ENCODE data around the gene FIGN. TPM values are rescaled to one million over a fixed set of nuclear protein-coding genes. Genes with fewer than 3 reads are reported as not detected.

The FIGN gene
- total RNA-seq, 3 donors from 2014 or later, result 2.6 to 13.9 (median 5.0) TPM

- Histone ChIP-seq H3K27me3 (no peaks in the 10 kb centered on the region), H3K27ac (no peak overlapping the region), H3K4me1 (no peaks in the 10 kb centered on the region), H3K9me3 (no peaks in the 10 kb centered on the region), H3K36me3 (no peaks in the 10 kb centered on the region), H3K4me3 (no peak overlapping the region)
- TF ChIP-seq POLR2AphosphoS5 (IDR thresholded peaks at IDR 0.05), result no peak
- no peak for TF ChIP-seq POLR2A (IDR thresholded peaks at IDR 0.05)
- no peak for TF ChIP-seq CTCF (IDR thresholded peaks at IDR 0.05)
- intact Hi-C loops (cut with DNase I; ENCODE audit: low total_unique reads), result loop anchor here (2.0 kb wide), 1 partner anchor 35 kb away; no protein-coding TSS in a partner anchor
- DNase-seq (ENCODE audit: low spot score in 2 of 2), result no peak
These were observed 162.2 kb downstream of the FIGN start for GRCh38 chr2:163573652-163574051.

GRCh38 chr2:163572850-163573249 is 163.0 kb downstream of the FIGN start:
- intact Hi-C loops (cut with DNase I; ENCODE audit: low total_unique reads), result loop anchor here (2.0 kb wide), 1 partner anchor 36 kb away; no protein-coding TSS in a partner anchor
- Histone ChIP-seq H3K4me1 (no peaks in the 10 kb centered on the region), H3K27me3 (no peaks in the 10 kb centered on the region), H3K9me3 (no peaks in the 10 kb centered on the region), H3K27ac (no peak overlapping the region), H3K36me3 (no peaks in the 10 kb centered on the region), H3K4me3 (no peak overlapping the region)
- DNase-seq (ENCODE audit: low spot score in 2 of 2), result no peak
- no peak for TF ChIP-seq POLR2AphosphoS5 (IDR thresholded peaks at IDR 0.05)
- TF ChIP-seq CTCF (IDR thresholded peaks at IDR 0.05), result no peak
- no peak for TF ChIP-seq POLR2A (IDR thresholded peaks at IDR 0.05)

GRCh38 chr2:163571423-163572102 is 164.2 kb downstream of the FIGN start:
- H3K4me3 ChIP-seq, result no peak overlapping the region
- DNase-seq (ENCODE audit: low spot score in 2 of 2), result no peak
- TF ChIP-seq POLR2A (IDR thresholded peaks at IDR 0.05) (no peak), CTCF (IDR thresholded peaks at IDR 0.05) (no peak), POLR2AphosphoS5 (IDR thresholded peaks at IDR 0.05) (no peak)
- no peaks in the 10 kb centered on the region for H3K36me3 ChIP-seq
- intact Hi-C loops (cut with DNase I; ENCODE audit: low total_unique reads), result loop anchor here (2.0 kb wide), 1 partner anchor 37 kb away; no protein-coding TSS in a partner anchor
- H3K27ac ChIP-seq, result no peak overlapping the region
- H3K4me1 ChIP-seq, result no peaks in the 10 kb centered on the region
- H3K27me3 ChIP-seq, result no peaks in the 10 kb centered on the region
- no peaks in the 10 kb centered on the region for H3K9me3 ChIP-seq

- H3K4me3 ChIP-seq, result no peak overlapping the region
- H3K4me1 ChIP-seq, result no peaks in the 10 kb centered on the region
- H3K27ac ChIP-seq, result no peak overlapping the region
- TF ChIP-seq POLR2A (IDR thresholded peaks at IDR 0.05), result no peak
- no peak for TF ChIP-seq CTCF (IDR thresholded peaks at IDR 0.05)
- TF ChIP-seq POLR2AphosphoS5 (IDR thresholded peaks at IDR 0.05), result no peak
- no peaks in the 10 kb centered on the region for H3K36me3 ChIP-seq
- H3K27me3 ChIP-seq, result no peaks in the 10 kb centered on the region
- intact Hi-C loops (cut with DNase I; ENCODE audit: low total_unique reads), result no loop called here
- no peaks in the 10 kb centered on the region for H3K9me3 ChIP-seq
- DNase-seq (ENCODE audit: low spot score in 2 of 2), result no peak
These were observed 165.4 kb downstream of the FIGN start for GRCh38 chr2:163570391-163570790.

- TF ChIP-seq POLR2AphosphoS5 (IDR thresholded peaks at IDR 0.05) (no peak), POLR2A (IDR thresholded peaks at IDR 0.05) (no peak), CTCF (IDR thresholded peaks at IDR 0.05) (no peak)
- intact Hi-C loops (cut with DNase I; ENCODE audit: low total_unique reads), result no loop called here
- Histone ChIP-seq H3K4me3 (no peak overlapping the region), H3K4me1 (no peaks in the 10 kb centered on the region), H3K36me3 (no peaks in the 10 kb centered on the region), H3K27me3 (no peaks in the 10 kb centered on the region), H3K27ac (no peak overlapping the region), H3K9me3 (no peaks in the 10 kb centered on the region)
- DNase-seq (ENCODE audit: low spot score in 2 of 2), result no peak
These were observed 170.6 kb downstream of the FIGN start for GRCh38 chr2:163565192-163565591.

All from breast epithelium (tissue), 4 donors.